OCI-LY7 (cell line): Measurements from ENCODE around the gene INTS1. TPM values are rescaled to one million over a fixed set of nuclear protein-coding genes. Genes with fewer than 3 reads are reported as not detected.

Experiments
- BruUV-seq: library from RNA; stranded (reverse); fragments of 400-500 nt; replicated peaks from 2 replicates; lab custom pipeline; 2021; lab: Mats Ljungman, UMichigan
- CTCF ChIA-PET: fragments of 300-600 bp; sonication (Branson Sonifier 250); formaldehyde crosslinking; loops from one replicate; lab custom pipeline; 2022; ENCODE audit warnings: antibody characterized with exemption; ENCODE audit not compliant: unreplicated experiment; lab: Charles Lee
- POLR2A ChIA-PET: fragments of 300-600 bp; sonication (Branson Sonifier 250); formaldehyde crosslinking; loops from one replicate; lab custom pipeline; 2022; ENCODE audit warnings: antibody characterized with exemption; lab: Charles Lee
- DNase-seq: peaks from one replicate; pipeline ENCODE4 v3.0.0-alpha.2; 2015; ENCODE audit warnings: low spot score
- H2AFZ ChIP-seq: fragments of 200-600 bp; sonication (generic), shearing (Covaris generic); 2 replicates; pipeline ENCODE4 v1.6.1; 2014; ENCODE audit warnings: mild to moderate bottlenecking, antibody characterized with exemption, low read length, moderate library complexity
- H3K27ac ChIP-seq: fragments of 200-600 bp; sonication (generic); 2 replicates; pipeline ENCODE4 v1.5.1; 2014; ENCODE audit warnings: mixed run types, low read depth, mild to moderate bottlenecking, moderate library complexity, low read length, inconsistent platforms; ENCODE audit not compliant: poor library complexity, severe bottlenecking
- H3K36me3 ChIP-seq: fragments of 200-600 bp; sonication (generic); 2 replicates; pipeline ENCODE4 v1.6.1; 2014; ENCODE audit warnings: mild to moderate bottlenecking, antibody characterized with exemption, low read length, moderate library complexity, mixed read lengths; ENCODE audit not compliant: insufficient read depth
- H3K4me1 ChIP-seq: fragments of 200-600 bp; sonication (generic); 2 replicates; pipeline ENCODE4 v1.5.1; 2014; ENCODE audit warnings: mild to moderate bottlenecking, low read length; ENCODE audit not compliant: insufficient read depth, poor library complexity, severe bottlenecking
- H3K4me2 ChIP-seq: fragments of 200-600 bp; sonication (generic); 2 replicates; pipeline ENCODE4 v1.6.1; 2014; ENCODE audit warnings: mild to moderate bottlenecking, low read length
- H3K4me3 ChIP-seq: fragments of 200-600 bp; sonication (generic); 2 replicates; pipeline ENCODE4 v1.5.1; 2014; ENCODE audit warnings: mild to moderate bottlenecking, low read depth, low read length; ENCODE audit not compliant: poor library complexity, severe bottlenecking
- H3K79me2 ChIP-seq: fragments of 200-600 bp; sonication (generic); 2 replicates; pipeline ENCODE4 v1.6.1; 2016; ENCODE audit warnings: low read depth, mild to moderate bottlenecking, low read length, moderate library complexity, mixed read lengths; ENCODE audit not compliant: insufficient read depth
- H3K9me2 ChIP-seq: fragments of 200-600 bp; sonication (generic); 2 replicates; pipeline ENCODE4 v1.6.1; 2016; ENCODE audit warnings: mild to moderate bottlenecking, low read length, mixed read lengths; ENCODE audit not compliant: insufficient read depth
- H3K9me3 ChIP-seq: fragments of 200-600 bp; sonication (generic); 2 replicates; pipeline ENCODE4 v1.6.1; 2014; ENCODE audit warnings: mild to moderate bottlenecking, mixed run types, low read length, mixed read lengths
- H4K20me1 ChIP-seq: fragments of 200-600 bp; sonication (generic); 2 replicates; pipeline ENCODE4 v1.6.1; 2014; ENCODE audit warnings: mild to moderate bottlenecking, antibody characterized with exemption, low read length, moderate library complexity, mixed read lengths; ENCODE audit not compliant: insufficient read depth
- EZH2phosphoT487 ChIP-seq: fragments of 200-600 bp; sonication (generic); IDR thresholded peaks from 2 replicates; pipeline ENCODE4 v1.6.1; 2018; ENCODE audit warnings: low read depth, borderline replicate concordance, mild to moderate bottlenecking, mixed run types, antibody characterized with exemption, low read length, moderate library complexity, mixed read lengths
- intact Hi-C: fragments of 100-400 bp; cut with micrococcal nuclease; formaldehyde crosslinking; loops from one replicate; pipeline ENCODE4 v1.10.0; 2022; ENCODE audit not compliant: unreplicated experiment
- total RNA-seq, 2 experiments: library from RNA; depleted of rRNA in 1 of 2; stranded (reverse); fragments of >200 nt in 1 of 2; shearing (Covaris generic) in 1 of 2; gene quantifications; 2 replicates each; pipeline ENCODE4 v1.2.3, GENCODE V29; 2014 to 2022
- TF ChIP-seq, protein P1 (sequence below): fragments of 200-600 bp; sonication (generic); conservative IDR thresholded peaks from 2 replicates; pipeline ENCODE4 v1.5.1; 2014; ENCODE audit warnings: mild to moderate bottlenecking, antibody characterized with exemption, low read length, moderate library complexity, mixed read lengths

INTS1 gene
- total RNA-seq, 2 experiments from 2014 or later: 83.6 to 188 TPM

DNA sequence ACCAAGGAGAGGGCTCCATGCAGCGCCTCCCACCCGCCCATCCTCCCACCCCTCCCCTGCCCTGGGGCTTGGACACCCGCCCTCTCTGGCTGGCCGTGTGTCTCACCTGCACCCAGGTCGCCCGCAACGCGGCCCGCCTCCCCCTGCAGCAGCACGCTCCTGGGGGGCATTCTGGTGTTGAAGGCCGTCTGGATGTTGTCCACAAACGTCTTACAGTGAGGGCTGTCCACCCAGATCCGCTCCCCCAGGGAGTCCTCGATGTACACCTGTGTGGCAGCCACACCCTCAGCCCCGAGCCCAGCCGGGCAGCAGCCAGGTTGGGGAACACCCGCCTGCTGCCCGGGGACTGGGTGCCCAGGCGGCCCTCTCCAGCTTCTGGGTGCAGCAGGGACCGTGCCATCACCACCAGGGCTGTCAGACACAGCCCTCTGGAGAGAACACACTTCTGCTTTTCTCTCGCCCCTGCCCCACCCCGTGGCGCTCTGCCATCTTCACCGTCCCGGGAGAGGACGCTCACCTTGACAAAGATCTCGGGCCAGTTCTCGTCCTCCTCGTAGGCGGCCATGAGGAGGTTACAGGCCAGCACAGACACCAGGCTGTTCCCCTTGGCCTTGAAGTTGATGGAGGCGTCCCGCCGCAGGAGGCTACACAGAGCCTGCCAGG lies 4.7 kb downstream of the INTS1 start:
- no TSS peak for BruUV-seq
- Histone ChIP-seq H3K4me1 (peaks cover 13% of the 10 kb centered on the region), H3K4me2 (no peak overlapping the region), H4K20me1 (peaks cover 5% of the 10 kb centered on the region; the same call in 1 of the 2 replicates), H2AFZ (no peak overlapping the region), H3K27ac (no peak overlapping the region), H3K9me3 (no peaks in the 10 kb centered on the region), H3K79me2 (peaks cover 24% of the 10 kb centered on the region), H3K36me3 (peaks cover 83% of the 10 kb centered on the region), H3K4me3 (no peak overlapping the region), H3K9me2 (no peaks in the 10 kb centered on the region)
- intact Hi-C loops: no loop called here
- ChIA-PET POLR2A (no interaction called here), CTCF (no interaction called here)
- TF ChIP-seq, protein P1, sequence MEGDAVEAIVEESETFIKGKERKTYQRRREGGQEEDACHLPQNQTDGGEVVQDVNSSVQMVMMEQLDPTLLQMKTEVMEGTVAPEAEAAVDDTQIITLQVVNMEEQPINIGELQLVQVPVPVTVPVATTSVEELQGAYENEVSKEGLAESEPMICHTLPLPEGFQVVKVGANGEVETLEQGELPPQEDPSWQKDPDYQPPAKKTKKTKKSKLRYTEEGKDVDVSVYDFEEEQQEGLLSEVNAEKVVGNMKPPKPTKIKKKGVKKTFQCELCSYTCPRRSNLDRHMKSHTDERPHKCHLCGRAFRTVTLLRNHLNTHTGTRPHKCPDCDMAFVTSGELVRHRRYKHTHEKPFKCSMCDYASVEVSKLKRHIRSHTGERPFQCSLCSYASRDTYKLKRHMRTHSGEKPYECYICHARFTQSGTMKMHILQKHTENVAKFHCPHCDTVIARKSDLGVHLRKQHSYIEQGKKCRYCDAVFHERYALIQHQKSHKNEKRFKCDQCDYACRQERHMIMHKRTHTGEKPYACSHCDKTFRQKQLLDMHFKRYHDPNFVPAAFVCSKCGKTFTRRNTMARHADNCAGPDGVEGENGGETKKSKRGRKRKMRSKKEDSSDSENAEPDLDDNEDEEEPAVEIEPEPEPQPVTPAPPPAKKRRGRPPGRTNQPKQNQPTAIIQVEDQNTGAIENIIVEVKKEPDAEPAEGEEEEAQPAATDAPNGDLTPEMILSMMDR: no peak
- no peak for TF ChIP-seq EZH2phosphoT487
- no peak for DNase-seq

DNA sequence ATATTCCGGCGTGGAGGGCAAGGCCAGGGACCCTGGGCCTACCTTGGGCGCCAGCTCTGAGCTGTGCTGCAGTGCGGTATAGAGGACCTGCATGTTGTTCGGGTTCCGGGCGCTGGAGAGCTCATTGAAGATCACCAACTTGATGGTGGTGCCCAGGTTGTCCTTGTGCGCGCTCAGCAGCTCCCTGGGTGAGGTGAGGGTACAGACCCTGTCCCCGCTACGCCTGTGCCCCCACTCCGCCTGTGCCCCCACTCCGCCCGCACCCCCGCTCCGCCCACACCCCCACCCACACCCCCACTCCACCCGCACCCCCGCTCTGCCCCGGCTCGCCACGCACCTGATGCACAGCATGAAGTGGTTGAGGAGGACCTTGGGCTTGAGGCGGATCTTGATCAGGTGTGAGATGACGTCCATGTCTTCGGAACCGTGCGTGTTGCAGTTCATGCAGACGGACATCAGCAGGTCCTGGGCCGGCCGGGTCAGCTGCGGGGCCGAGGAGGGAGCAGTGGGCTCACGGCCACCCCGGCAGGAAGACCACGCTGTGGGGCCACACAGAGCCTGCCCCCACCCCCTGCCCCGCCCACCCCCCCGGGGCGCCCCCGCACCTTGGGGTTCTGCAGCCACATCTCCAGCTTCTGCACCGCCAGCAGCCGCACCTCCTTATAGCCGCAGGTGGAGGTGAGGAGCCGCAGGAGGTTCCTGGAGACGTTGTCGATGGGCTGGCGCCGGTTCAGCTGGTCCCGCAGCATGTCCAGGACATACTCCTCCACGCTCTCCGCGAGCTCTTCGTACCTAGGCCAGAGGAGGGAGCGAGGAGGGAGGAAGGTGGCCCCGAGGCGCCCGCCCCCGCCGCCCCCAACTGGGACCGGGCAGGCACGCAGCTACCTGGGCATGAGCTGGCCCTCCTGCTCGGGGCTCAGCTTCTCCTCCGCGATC lies 5.6 kb downstream of the INTS1 start:
- H3K4me1 ChIP-seq: peaks cover 13% of the 10 kb centered on the region
- no peak for TF ChIP-seq EZH2phosphoT487
- TF ChIP-seq, protein P1: no peak
- DNase-seq: no peak
- POLR2A ChIA-PET: no interaction called here
- intact Hi-C loops: no loop called here
- H3K79me2 ChIP-seq: peaks cover 18% of the 10 kb centered on the region
- H3K9me3 ChIP-seq: no peaks in the 10 kb centered on the region
- no peak overlapping the region for H3K4me2 ChIP-seq
- peaks cover 5% of the 10 kb centered on the region; the same call in 1 of the 2 replicates for H4K20me1 ChIP-seq
- H3K27ac ChIP-seq: no peak overlapping the region
- CTCF ChIA-PET: no interaction called here
- peaks cover 90% of the 10 kb centered on the region for H3K36me3 ChIP-seq
- H3K9me2 ChIP-seq: no peaks in the 10 kb centered on the region
- H2AFZ ChIP-seq: no peak overlapping the region
- H3K4me3 ChIP-seq: no peak overlapping the region
- BruUV-seq: no TSS peak
